ENCODE results near the gene STAM. TPM values are rescaled to one million over a fixed set of nuclear protein-coding genes. Genes with fewer than 3 reads are reported as not detected.

The STAM gene
- total and polyA plus RNA-seq, 9 of the 15 experiments (the other 6 are each of a cell fraction or from before 2014, with no cell fraction given) = 13.8 to 33.5 (median 26.4) TPM

DNA sequence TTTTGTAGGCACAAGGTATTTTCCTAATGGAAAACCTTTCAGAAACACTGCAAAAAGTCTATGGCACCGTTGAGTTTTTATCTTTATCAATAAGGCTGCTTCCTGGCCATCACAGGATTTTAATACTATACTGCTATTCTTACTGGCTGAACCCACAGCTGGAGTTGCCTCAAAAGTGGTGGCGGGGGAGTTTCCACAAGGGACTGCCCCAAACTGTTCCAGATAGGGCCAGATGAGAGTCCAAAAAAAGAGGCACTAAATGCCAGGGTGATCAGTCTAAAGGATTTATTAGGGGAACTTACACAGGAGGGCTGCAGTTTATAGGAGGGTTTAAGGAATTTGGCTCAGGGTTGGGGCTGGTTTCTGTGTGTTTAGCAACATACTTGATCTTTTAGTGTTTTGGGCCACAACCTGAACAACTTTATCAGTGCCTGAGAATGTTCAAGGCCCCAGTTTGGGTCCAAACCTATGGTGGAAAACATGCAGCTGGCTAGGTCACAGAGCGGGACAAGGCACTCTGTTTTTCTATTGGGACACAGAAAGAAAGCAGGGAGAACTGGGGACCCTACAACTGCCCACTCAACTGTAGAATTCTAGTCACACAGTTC, 41.4 kb downstream of the STAM start:
- Histone ChIP-seq H3K27ac (ENCODE audit: extremely low read depth, low read depth, low read length) (0 out of 3 replicates have a peak overlapping the region, but pooled peaks have one; percentile 10), H4K20me1 (replicated peaks; ENCODE audit: control insufficient read depth, insufficient read depth, low read length) (no peaks in the 10 kb centered on the region; the same call in 1 of the 2 replicates), H3K4me2 (ENCODE audit: insufficient read depth, low read length) (no peak overlapping the region), H3K4me1 (replicated peaks in 1 of 2; ENCODE audit: control insufficient read depth in 2 of 2, insufficient read depth in 2 of 2, low read length in 2 of 2) (peaks cover 0 to 19% of the 10 kb centered on the region in 2 experiments; a peak in 4 of 5 replicates), H3K27me3 (ENCODE audit: control insufficient read depth in 2 of 2, insufficient read depth in 2 of 2, low read length in 2 of 2) (no peaks in the 10 kb centered on the region), H3K9me3 (replicated peaks; ENCODE audit: control insufficient read depth, insufficient read depth, low read depth, low read length) (no peaks in the 10 kb centered on the region), H3K36me3 (ENCODE audit: control insufficient read depth, insufficient read depth, low read length) (peaks cover 32% of the 10 kb centered on the region), H3K79me2 (ENCODE audit: control insufficient read depth, insufficient read depth, low read length) (peaks cover 60% of the 10 kb centered on the region), H3K4me3 (no peak overlapping the region), H3K9me1 (ENCODE audit: control insufficient read depth, insufficient read depth, low read length) (no peaks in the 10 kb centered on the region), H2AFZ (ENCODE audit: low read depth, low read length) (no peak overlapping the region), H3K9ac (ENCODE audit: insufficient read depth in 1 of 2, low read depth in 2 of 2, low read length in 2 of 2) (0 out of 4 replicates have a peak overlapping the region, but pooled peaks of 1 of the 2 experiments have one; percentile 31)
- BruUV-seq (replicated peaks) = no TSS peak
- DNase-seq (ENCODE audit: extremely low read depth in 1 of 4, low spot score in 3 of 4) (peak in 1 of 4 experiments; percentile 22), FAIRE-seq (no peak), ATAC-seq (peak; percentile 25)
- POLR2A ChIA-PET = interaction anchor here (0.5 kb wide), 1 partner anchor 41 kb away, joined by 5 read pairs; the partner anchor contains the start of gene STAM
- TF ChIP-seq SMC3 (conservative IDR thresholded peaks at IDR 0.05; ENCODE audit: insufficient read depth, low read depth, low read length) (no peak), RBM25 (IDR thresholded peaks at IDR 0.05; ENCODE audit: low read depth, low read length, severe bottlenecking) (peak; percentile 26)
- TF ChIP-seq, protein P1, sequence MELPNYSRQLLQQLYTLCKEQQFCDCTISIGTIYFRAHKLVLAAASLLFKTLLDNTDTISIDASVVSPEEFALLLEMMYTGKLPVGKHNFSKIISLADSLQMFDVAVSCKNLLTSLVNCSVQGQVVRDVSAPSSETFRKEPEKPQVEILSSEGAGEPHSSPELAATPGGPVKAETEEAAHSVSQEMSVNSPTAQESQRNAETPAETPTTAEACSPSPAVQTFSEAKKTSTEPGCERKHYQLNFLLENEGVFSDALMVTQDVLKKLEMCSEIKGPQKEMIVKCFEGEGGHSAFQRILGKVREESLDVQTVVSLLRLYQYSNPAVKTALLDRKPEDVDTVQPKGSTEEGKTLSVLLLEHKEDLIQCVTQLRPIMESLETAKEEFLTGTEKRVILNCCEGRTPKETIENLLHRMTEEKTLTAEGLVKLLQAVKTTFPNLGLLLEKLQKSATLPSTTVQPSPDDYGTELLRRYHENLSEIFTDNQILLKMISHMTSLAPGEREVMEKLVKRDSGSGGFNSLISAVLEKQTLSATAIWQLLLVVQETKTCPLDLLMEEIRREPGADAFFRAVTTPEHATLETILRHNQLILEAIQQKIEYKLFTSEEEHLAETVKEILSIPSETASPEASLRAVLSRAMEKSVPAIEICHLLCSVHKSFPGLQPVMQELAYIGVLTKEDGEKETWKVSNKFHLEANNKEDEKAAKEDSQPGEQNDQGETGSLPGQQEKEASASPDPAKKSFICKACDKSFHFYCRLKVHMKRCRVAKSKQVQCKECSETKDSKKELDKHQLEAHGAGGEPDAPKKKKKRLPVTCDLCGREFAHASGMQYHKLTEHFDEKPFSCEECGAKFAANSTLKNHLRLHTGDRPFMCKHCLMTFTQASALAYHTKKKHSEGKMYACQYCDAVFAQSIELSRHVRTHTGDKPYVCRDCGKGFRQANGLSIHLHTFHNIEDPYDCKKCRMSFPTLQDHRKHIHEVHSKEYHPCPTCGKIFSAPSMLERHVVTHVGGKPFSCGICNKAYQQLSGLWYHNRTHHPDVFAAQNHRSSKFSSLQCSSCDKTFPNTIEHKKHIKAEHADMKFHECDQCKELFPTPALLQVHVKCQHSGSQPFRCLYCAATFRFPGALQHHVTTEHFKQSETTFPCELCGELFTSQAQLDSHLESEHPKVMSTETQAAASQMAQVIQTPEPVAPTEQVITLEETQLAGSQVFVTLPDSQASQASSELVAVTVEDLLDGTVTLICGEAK (IDR thresholded peaks at IDR 0.05) = peak; percentile 62
- TF ChIP-seq, protein P1 (CRISPR knock-in tag; IDR thresholded peaks at IDR 0.05) = no peak
- in situ Hi-C loops (cut with MboI) = no loop called here
- WGBS (ENCODE audit: insufficient coverage, low coverage, missing lambda C conversion rate) = 44% methylated on average over 2 of the region's 3 CpGs
- CTCF ChIA-PET (ENCODE audit: low intra/inter-chr PET ratio) = no interaction called here
- intact Hi-C loops (cut with micrococcal nuclease) = no loop called here
